OCI-LY7 (cell line): ENCODE measurements around the gene PPL.

Experiments
- EZH2phosphoT487 ChIP-seq: fragments of 200-600 bp; sonication (generic); IDR thresholded peaks from 2 replicates; pipeline ENCODE4 v1.6.1; 2018; ENCODE audit warnings: low read depth, borderline replicate concordance, mild to moderate bottlenecking, mixed run types, antibody characterized with exemption, low read length, moderate library complexity, mixed read lengths
- TF ChIP-seq, protein P1 (sequence below): fragments of 200-600 bp; sonication (generic); conservative IDR thresholded peaks from 2 replicates; pipeline ENCODE4 v1.5.1; 2014; ENCODE audit warnings: mild to moderate bottlenecking, antibody characterized with exemption, low read length, moderate library complexity, mixed read lengths

- TF ChIP-seq, protein P1, sequence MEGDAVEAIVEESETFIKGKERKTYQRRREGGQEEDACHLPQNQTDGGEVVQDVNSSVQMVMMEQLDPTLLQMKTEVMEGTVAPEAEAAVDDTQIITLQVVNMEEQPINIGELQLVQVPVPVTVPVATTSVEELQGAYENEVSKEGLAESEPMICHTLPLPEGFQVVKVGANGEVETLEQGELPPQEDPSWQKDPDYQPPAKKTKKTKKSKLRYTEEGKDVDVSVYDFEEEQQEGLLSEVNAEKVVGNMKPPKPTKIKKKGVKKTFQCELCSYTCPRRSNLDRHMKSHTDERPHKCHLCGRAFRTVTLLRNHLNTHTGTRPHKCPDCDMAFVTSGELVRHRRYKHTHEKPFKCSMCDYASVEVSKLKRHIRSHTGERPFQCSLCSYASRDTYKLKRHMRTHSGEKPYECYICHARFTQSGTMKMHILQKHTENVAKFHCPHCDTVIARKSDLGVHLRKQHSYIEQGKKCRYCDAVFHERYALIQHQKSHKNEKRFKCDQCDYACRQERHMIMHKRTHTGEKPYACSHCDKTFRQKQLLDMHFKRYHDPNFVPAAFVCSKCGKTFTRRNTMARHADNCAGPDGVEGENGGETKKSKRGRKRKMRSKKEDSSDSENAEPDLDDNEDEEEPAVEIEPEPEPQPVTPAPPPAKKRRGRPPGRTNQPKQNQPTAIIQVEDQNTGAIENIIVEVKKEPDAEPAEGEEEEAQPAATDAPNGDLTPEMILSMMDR, result no peak
- no peak for TF ChIP-seq EZH2phosphoT487
Measured at GRCh38 chr16:4876646-4877379, 60.1 kb downstream of the PPL start.
